ENCODE measurements around the gene PLXNA4.

PLXNA4 gene

DNA sequence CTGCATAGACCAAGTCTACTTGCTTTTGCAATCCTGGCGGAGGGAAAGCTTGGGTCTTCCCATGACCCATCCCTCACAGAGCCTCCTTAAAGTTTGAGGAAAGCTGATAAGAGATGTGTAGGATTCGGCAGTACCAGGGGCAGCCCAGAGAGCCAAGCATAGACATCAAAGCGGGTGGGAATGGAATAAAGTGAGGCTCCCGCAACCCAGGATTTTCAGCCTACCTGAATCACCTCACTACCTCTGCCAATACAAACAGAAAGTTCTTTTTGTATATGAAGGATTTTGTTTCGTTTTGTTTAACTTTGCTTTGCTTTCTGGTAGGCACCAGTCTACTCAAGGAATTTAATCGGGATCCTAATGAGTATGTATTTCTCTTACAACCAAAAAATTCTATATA, 451.7 kb downstream of the PLXNA4 start:
- no peak for DNase-seq

- DNase-seq: no peak
Measured at GRCh38 chr7:132123773-132124172, 452.5 kb downstream of the PLXNA4 start.

GRCh38 chr7:132122901-132123300, 453.4 kb downstream of the PLXNA4 start:
- no peak for DNase-seq

GRCh38 chr7:132121987-132122386, 454.3 kb downstream of the PLXNA4 start:
- DNase-seq: no peak

DNA sequence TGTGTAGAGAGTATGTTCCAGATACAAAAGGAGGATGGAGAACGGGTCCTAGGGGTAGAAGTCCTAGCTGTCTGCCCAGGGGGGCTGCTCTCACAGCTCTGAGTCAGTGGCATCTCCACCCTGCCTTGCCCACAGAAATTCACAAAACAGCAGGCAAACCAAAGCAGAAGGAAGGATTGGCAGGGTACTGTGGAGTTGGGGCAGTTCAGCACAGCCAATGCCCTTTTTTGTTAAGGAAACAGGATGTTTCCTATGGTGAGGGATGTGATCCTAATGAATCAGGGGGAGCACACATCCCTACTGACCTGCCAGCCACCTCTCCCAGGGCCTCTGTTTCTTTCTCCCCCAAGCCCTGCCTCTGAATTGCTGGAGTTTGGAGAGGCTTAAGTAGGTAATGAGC, 457.6 kb downstream of the PLXNA4 start:
- no peak for DNase-seq

DNA sequence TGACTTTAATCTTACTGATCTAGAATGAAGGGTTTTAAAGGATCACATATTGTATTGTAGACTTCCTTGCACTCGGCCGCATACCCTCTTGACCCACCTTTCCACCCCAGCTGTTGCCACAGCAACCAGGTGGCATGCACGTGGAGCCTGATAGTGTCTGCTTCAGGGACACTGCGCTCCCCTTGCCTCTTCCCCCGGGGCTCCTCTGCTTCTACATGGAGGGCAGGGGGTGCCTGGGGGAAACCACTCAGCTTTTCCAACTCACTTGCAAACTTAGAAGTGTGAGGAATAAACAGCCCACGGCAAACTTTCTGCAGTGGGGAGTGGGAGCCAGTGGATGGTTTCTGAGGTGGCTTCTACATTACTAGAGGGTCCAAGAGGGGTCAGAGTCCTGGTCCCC, 458.6 kb downstream of the PLXNA4 start:
- no peak for DNase-seq

DNA sequence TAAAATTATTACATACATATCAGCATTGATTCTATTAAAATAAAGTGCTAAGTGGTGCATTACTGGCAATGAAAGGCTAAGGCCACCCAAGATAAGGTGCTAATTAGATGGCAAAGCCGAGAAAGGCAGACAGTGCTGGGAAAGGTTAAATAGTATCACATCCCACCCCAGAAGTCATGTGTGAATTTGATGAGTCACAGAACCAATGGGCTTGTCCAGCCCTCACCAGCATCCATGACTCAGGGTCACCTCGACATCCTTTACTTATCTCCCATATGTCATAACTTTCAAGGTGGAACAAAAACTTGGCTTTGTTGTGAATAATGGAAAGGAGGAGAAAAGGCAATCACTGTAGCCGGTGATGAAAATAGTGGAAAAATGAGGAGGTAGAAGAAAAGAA, 459.1 kb downstream of the PLXNA4 start:
- no peak for DNase-seq

DNA sequence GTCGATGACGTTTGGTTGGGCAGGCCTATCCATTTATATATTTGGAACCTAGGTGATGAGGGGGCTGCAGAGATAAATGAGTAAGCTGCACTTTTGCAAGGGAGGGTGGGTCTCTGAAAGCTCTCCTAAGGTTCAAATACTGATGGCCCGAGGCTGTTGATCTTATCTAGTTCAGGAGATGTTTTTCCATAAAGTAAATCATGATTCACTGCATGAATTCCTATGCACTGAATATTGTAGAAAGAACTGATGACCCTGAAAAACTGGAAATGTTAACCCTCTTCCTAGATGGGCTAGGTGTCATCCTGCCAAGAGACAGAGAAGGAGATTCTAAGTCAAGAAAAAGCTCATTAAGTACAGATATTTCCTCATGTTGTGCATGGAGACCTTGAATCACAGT, 459.9 kb downstream of the PLXNA4 start:
- no peak for DNase-seq

- no peak for DNase-seq
Measured at GRCh38 chr7:132115758-132116157, 460.5 kb downstream of the PLXNA4 start.

GRCh38 chr7:132115028-132115427, 461.2 kb downstream of the PLXNA4 start:
- DNase-seq: no peak

DNA sequence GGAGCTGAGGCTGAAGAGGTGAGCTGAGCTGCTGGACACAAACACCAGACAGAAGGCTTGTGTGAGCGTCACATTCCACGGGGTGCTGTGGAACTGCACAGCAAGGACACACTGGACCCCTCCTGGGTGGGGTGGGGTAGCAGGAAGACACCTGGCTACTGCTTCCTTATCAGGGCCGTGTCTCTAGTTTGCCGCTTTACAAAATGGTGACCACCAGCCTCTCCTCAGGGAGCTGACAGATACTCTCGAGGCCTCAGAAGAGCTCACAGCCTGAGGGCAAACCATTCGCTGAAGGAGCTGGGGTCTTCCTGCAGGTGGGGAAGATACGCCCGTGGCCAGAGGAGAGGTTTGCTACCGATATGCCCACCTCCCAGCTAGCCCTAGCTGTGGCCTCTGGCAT, 461.9 kb downstream of the PLXNA4 start:
- DNase-seq: no peak

DNA sequence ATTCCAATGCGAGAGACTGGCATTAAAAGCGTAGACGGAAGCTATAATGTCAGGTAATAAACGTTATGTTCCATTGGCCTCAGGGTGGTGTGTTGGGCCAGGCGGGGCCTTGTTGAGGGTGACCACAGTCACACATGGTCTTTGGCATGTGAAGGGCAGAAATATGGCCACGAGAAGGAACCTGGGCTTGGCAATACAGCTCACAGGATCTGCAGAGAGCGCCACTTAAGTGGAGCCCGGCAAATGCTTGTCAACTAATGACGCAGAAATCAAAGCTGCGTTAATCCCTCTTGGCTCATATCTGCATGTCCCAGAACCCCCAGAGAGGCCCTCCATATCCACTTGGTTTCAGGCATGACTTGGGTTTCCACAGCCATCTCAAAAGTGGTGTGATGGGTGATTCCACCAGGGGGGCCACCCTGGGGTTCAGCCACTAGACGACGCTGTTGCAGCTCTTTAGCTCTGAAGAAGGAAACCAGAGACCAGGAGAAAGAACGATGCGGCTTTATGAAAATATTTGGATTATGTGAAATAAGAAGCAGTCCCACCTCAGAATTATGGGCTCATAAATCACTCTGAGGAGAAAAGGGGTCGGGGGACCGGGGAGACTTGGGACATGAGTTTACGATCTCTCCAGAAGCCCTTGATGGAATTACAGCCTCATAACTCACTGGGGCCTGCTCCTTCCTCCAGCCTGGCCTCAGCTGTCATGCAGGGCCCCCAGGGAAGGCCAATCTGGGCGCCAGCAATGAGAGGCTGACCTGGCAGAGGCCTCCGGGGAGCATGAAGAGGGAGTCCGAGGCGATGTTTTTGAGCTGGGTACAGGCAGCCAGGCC, 462.5 kb downstream of the PLXNA4 start:
- no peak for DNase-seq

GRCh38 chr7:132112657-132113056, 463.6 kb downstream of the PLXNA4 start:
- DNase-seq: no peak

GRCh38 chr7:132112106-132112505, 464.2 kb downstream of the PLXNA4 start:
- no peak for DNase-seq

- no peak for DNase-seq
Measured at GRCh38 chr7:132110692-132111091, 465.6 kb downstream of the PLXNA4 start.

- no peak for DNase-seq
Measured at GRCh38 chr7:132109769-132110168, 466.5 kb downstream of the PLXNA4 start.

GRCh38 chr7:132108563-132108962, 467.7 kb downstream of the PLXNA4 start:
- DNase-seq: no peak

GRCh38 chr7:132106491-132106890, 469.8 kb downstream of the PLXNA4 start:
- DNase-seq: no peak

DNA sequence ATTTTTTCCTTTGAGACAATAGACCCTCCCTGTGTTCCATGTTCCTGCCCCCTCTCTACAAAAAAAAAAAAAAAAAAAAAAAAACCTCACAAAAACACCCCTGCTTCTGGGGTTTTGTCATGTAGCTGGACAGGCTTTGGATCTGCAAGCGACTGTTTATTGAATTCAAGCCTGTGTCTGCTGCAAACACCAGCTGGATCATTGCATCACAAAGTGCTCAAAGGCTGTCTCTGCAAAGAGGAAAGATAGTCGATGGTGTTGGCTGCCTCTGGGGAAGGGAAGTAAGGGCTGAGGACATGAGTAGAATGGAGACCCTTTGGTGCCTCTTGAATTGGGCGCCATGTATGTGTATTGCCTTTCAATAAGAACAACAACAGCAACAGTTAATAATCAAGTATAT, 471.2 kb downstream of the PLXNA4 start:
- DNase-seq: no peak

GRCh38 chr7:132103718-132104117, 472.6 kb downstream of the PLXNA4 start:
- no peak for DNase-seq

DNA sequence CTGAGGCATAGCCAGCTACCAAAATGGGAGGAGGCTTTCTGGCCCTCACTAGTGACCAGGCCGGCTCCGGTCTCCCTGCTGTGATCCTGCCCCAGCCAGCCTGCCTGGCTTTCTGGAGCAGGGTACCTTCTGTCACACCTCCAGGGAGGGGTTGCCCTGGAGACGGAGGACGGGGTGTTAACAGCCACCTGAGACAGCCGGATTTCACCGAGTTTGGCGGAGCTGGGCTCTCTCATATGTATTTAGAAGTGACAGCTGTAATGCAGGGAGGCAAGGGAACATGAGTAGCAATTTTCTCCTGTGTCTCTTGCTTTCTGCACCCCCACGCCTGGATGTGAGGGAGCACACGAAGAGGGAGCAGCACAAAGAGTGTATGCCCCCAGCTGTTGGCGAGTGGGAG, 473.3 kb downstream of the PLXNA4 start:
- DNase-seq: no peak

DNA sequence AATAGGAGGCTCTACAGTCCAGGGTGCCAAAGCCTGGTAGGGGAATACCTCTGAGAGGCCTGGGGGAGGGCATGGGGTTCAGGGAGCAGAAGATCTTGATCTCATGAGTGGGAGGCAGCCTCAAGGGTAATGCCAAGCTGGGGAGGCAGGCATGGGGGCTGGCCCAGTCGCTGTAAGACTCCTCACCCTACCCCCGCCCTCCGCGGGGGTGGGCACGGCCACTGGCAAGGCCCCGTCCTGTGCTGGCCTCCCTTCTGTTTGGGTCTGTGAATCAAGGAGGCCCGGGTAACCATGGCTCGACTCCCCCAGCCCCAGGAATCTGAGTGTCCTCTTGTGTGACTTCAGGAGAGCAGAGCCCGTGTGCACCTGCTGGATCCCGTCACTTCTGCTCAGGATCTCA, 473.9 kb downstream of the PLXNA4 start:
- DNase-seq: no peak

DNA sequence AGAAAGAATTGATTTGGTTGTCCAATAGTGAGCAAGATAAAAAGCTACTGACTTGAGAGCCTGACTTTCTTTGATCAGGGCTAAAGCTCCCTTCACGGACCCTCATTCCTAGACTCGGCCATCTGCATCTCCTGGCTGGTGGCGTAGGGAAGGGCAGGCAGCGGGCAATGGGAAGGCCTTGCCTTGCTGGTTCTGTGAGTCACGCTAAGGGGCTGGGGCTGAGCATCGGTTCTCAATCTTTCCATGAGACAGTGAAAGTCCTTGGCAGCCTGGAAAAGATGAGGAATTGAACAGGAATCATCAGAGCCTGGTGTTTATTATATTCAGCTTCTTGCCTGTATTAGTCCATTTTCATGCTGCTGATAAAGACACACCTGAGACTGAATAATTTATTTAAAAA, 475.3 kb downstream of the PLXNA4 start:
- no peak for DNase-seq

GRCh38 chr7:132100483-132100882, 475.8 kb downstream of the PLXNA4 start:
- DNase-seq: no peak

DNA sequence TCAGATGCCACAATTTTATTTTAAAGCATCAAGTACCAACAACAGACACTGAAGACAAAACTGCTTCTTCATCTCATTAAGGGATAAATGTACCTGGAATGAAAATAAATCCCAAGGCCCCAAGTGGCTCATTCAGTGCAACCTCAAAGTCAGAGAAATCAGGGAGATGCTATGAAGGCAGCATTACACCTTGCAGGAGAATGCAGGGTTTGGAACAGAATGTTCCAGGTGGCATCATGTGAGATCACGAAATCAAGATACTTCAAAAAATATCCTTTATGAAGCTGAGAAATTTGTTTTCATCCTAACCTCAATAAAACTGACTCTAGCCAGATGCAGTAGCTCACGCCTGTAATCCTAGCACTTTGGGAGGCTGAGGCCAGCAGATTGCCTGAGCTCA, 477.1 kb downstream of the PLXNA4 start:
- no peak for DNase-seq
